PC-9 (cell line): ENCODE results near the gene PSMB5. TPM values are rescaled to one million over a fixed set of nuclear protein-coding genes. Genes with fewer than 3 reads are reported as not detected.

Experiments
- BruUV-seq: library from RNA; stranded (reverse); fragments of 400-500 nt; replicated peaks from 2 replicates; lab custom pipeline; 2021; lab: Mats Ljungman, UMichigan
- CTCF ChIA-PET: fragments of 300-600 bp; sonication (Branson Sonifier 250); formaldehyde crosslinking; loops from one replicate; lab custom pipeline; 2022; ENCODE audit warnings: antibody characterized with exemption; lab: Charles Lee
- POLR2A ChIA-PET: fragments of 300-600 bp; sonication (Branson Sonifier 250); formaldehyde crosslinking; loops from one replicate; lab custom pipeline; 2022; ENCODE audit warnings: antibody characterized with exemption; ENCODE audit not compliant: unreplicated experiment; lab: Charles Lee
- DNase-seq, 2 experiments: peaks; one replicate each; pipeline versions ENCODE4 v3.0.0 to v3.0.0-alpha.2; 2015 to 2022; ENCODE audit warnings: mixed read lengths in 1 of 2
- H2AFZ ChIP-seq: fragments of 200-600 bp; sonication (generic); 2 replicates; pipeline ENCODE4 v1.8.1; 2017; ENCODE audit warnings: antibody characterized with exemption
- H3F3A ChIP-seq: fragments of 200-600 bp; sonication (generic); 2 replicates; pipeline ENCODE4 v1.8.1; 2017; ENCODE audit warnings: antibody characterized with exemption, mild to moderate bottlenecking, low read depth; ENCODE audit not compliant: insufficient read depth
- H3K27ac ChIP-seq: fragments of 200-600 bp; sonication (generic); 2 replicates; pipeline ENCODE4 v1.6.1; 2016; ENCODE audit warnings: mixed run types
- H3K27me3 ChIP-seq: fragments of 200-600 bp; sonication (generic); 2 replicates; pipeline ENCODE4 v1.6.1; 2016; ENCODE audit warnings: low read depth, mixed run types; ENCODE audit not compliant: insufficient read depth
- H3K36me3 ChIP-seq: fragments of 200-600 bp; sonication (generic); 2 replicates; pipeline ENCODE4 v1.6.1; 2016; ENCODE audit warnings: low read depth, mixed run types
- H3K4me1 ChIP-seq: fragments of 200-600 bp; sonication (generic); replicated peaks from 2 replicates; pipeline ENCODE4 v1.6.1; 2016; ENCODE audit warnings: mixed run types; ENCODE audit not compliant: insufficient read depth
- H3K4me2 ChIP-seq: fragments of 200-600 bp; sonication (generic); 2 replicates; pipeline ENCODE4 v1.6.1; 2017; ENCODE audit warnings: mixed run types
- H3K4me3 ChIP-seq: fragments of 200-600 bp; sonication (generic); 2 replicates; pipeline ENCODE4 v1.6.1; 2016; ENCODE audit warnings: mixed run types
- H3K79me2 ChIP-seq: fragments of 200-600 bp; sonication (generic); 2 replicates; pipeline ENCODE4 v1.6.1; 2017; ENCODE audit warnings: low read depth, mixed run types
- H3K9me2 ChIP-seq: fragments of 200-600 bp; sonication (generic); 2 replicates; pipeline ENCODE4 v1.8.1; 2017; ENCODE audit warnings: mild to moderate bottlenecking; ENCODE audit not compliant: insufficient read depth
- H3K9me3 ChIP-seq: fragments of 200-600 bp; sonication (generic); 2 replicates; pipeline ENCODE4 v1.8.1; 2016; ENCODE audit warnings: low read depth; ENCODE audit not compliant: insufficient read depth
- H4K20me1 ChIP-seq: fragments of 200-600 bp; sonication (generic); 2 replicates; pipeline ENCODE4 v1.8.1; 2017; ENCODE audit not compliant: insufficient read depth
- CTCF ChIP-seq: fragments of 200-600 bp; sonication (generic); conservative IDR thresholded peaks from 2 replicates; pipeline ENCODE4 v1.6.1; 2017; ENCODE audit warnings: mixed run types, antibody characterized with exemption, mild to moderate bottlenecking, moderate library complexity
- EZH2 ChIP-seq: fragments of 200-600 bp; sonication (generic); IDR thresholded peaks from 2 replicates; pipeline ENCODE4 v1.8.0; 2017; ENCODE audit warnings: antibody characterized with exemption, low read depth
- intact Hi-C: fragments of 100-400 bp; cut with micrococcal nuclease; formaldehyde crosslinking; loops from one replicate; pipeline ENCODE4 v1.10.0; 2022; ENCODE audit not compliant: unreplicated experiment
- total RNA-seq: library from RNA; stranded (reverse); gene quantifications from 2 replicates; pipeline ENCODE4 v1.2.3, GENCODE V29; 2021

Gene PSMB5
- total RNA-seq, 1 experiment from 2014 or later: 122 TPM

GRCh38 chr14:23009939-23010726, 24.6 kb downstream of the PSMB5 start, which contains the start of gene C14orf93:
TSS of gene C14orf93 (minus strand) at chr14:23010143. CDS start at chr14:22999023, 11,120 bp downstream.
- Histone ChIP-seq H3K9me3 (no peaks in the 10 kb centered on the region), H3K4me3 (peak within 1 kb of the TSS; percentile 75), H3K27me3 (no peaks in the 10 kb centered on the region), H3K9me2 (no peaks in the 10 kb centered on the region), H3K4me2 (peak within 1 kb of the TSS; percentile 84), H3K79me2 (no peaks in the 10 kb centered on the region; the same call in 1 of the 2 replicates), H3K36me3 (no peaks in the 10 kb centered on the region), H3K27ac (peak within 1 kb of the TSS; percentile 56), H4K20me1 (no peaks in the 10 kb centered on the region), H2AFZ (peak within 1 kb of the TSS; percentile 92), H3F3A (peaks cover 25% of the 10 kb centered on the region; the same call in 1 of the 2 replicates), H3K4me1 (peaks cover 32% of the 10 kb centered on the region)
- TF ChIP-seq EZH2: no peak
- TF ChIP-seq CTCF: no peak
- BruUV-seq: no TSS peak
- ChIA-PET POLR2A (no interaction called here), CTCF (no interaction called here)
- peak in 1 of 2 experiments; percentile 67 for DNase-seq
- intact Hi-C loops: no loop called here

GRCh38 chr14:23009483-23009938, 25.2 kb downstream of the PSMB5 start:
- no peaks in the 10 kb centered on the region for H3K9me2 ChIP-seq
- H3K9me3 ChIP-seq: no peaks in the 10 kb centered on the region
- H4K20me1 ChIP-seq: no peaks in the 10 kb centered on the region
- peaks cover 34% of the 10 kb centered on the region for H3K4me1 ChIP-seq
- ChIA-PET CTCF (no interaction called here), POLR2A (no interaction called here)
- intact Hi-C loops: no loop called here
- H2AFZ ChIP-seq: peak overlapping the region; percentile 92
- H3K27ac ChIP-seq: peak overlapping the region; percentile 56
- H3K27me3 ChIP-seq: no peaks in the 10 kb centered on the region
- TF ChIP-seq EZH2: no peak
- TF ChIP-seq CTCF: no peak
- H3K4me2 ChIP-seq: peak overlapping the region; percentile 84
- H3K36me3 ChIP-seq: no peaks in the 10 kb centered on the region
- peaks cover 25% of the 10 kb centered on the region; the same call in 1 of the 2 replicates for H3F3A ChIP-seq
- DNase-seq: no peak
- H3K79me2 ChIP-seq: no peaks in the 10 kb centered on the region; the same call in 1 of the 2 replicates
- H3K4me3 ChIP-seq: peak overlapping the region; percentile 75
- TSS peak; percentile 79 for BruUV-seq

GRCh38 chr14:23008831-23009230, 25.9 kb downstream of the PSMB5 start:
- Histone ChIP-seq H4K20me1 (no peaks in the 10 kb centered on the region), H3K36me3 (no peaks in the 10 kb centered on the region), H2AFZ (no peak overlapping the region), H3K4me3 (peak overlapping the region; percentile 75; the same call in 1 of the 2 replicates), H3K79me2 (no peaks in the 10 kb centered on the region; the same call in 1 of the 2 replicates), H3K4me2 (peak overlapping the region; percentile 84), H3K9me2 (no peaks in the 10 kb centered on the region), H3F3A (peaks cover 25% of the 10 kb centered on the region; the same call in 1 of the 2 replicates), H3K27me3 (no peaks in the 10 kb centered on the region), H3K9me3 (no peaks in the 10 kb centered on the region), H3K4me1 (peaks cover 34% of the 10 kb centered on the region), H3K27ac (no peak overlapping the region)
- ChIA-PET CTCF (no interaction called here), POLR2A (no interaction called here)
- intact Hi-C loops: no loop called here
- DNase-seq: no peak
- TF ChIP-seq CTCF (no peak), EZH2 (no peak)
- BruUV-seq: no TSS peak
